Esophagus squamous epithelium (tissue), 5 donors: Measurements from ENCODE around the gene ACOT9. TPM values are rescaled to one million over a fixed set of nuclear protein-coding genes. Genes with fewer than 3 reads are reported as not detected.

Experiments
- DNase-seq: peaks from one replicate; lab custom pipeline; 2025; lab: John Stamatoyannopoulos, UW
- H3K27ac ChIP-seq, 4 donors: fragments of 200-600 bp; sonication (generic); one replicate each; pipeline ENCODE4 v1.5.1; 2016 to 2019; ENCODE audit warnings: mild to moderate bottlenecking in 1 of 4
- H3K27me3 ChIP-seq, 4 donors: fragments of 200-600 bp; sonication (generic); 1 replicate in 3 of 4; 2 replicates in 1 of 4; pipeline versions ENCODE4 v1.5.1 to v1.6.0; 2017 to 2021; ENCODE audit warnings: antibody characterized with exemption in 1 of 4
- H3K36me3 ChIP-seq, 3 donors: fragments of 200-600 bp; sonication (generic); one replicate each; pipeline ENCODE4 v1.5.1; 2016 to 2019
- H3K4me1 ChIP-seq, 3 donors: fragments of 200-600 bp; sonication (generic); one replicate each; pipeline ENCODE4 v1.5.1; 2017 to 2019
- H3K4me3 ChIP-seq, 4 donors: fragments of 200-600 bp; sonication (generic); 1 replicate in 3 of 4; 2 replicates in 1 of 4; pipeline ENCODE4 v1.5.1; 2016 to 2019; ENCODE audit warnings: mild to moderate bottlenecking in 2 of 4, moderate library complexity in 1 of 4
- H3K9me3 ChIP-seq, 3 donors: fragments of 200-600 bp; sonication (generic); one replicate each; pipeline ENCODE4 v1.5.1; 2016 to 2019
- CTCF ChIP-seq, 6 experiments: fragments of 450-650 bp in 4 of 6; fragments of 200-600 bp in 2 of 6; sonication (generic) in 2 of 6; IDR thresholded peaks; one replicate each; pipeline ENCODE4 v1.5.1; 2016 to 2019; ENCODE audit warnings: antibody characterized with exemption in 6 of 6, mild to moderate bottlenecking in 4 of 6, moderate library complexity in 4 of 6
- POLR2A ChIP-seq, 4 donors: fragments of 450-650 bp; IDR thresholded peaks; one replicate each; pipeline ENCODE4 v1.6.1; 2017; ENCODE audit warnings: antibody characterized with exemption in 4 of 4, mild to moderate bottlenecking in 4 of 4, moderate library complexity in 3 of 4
- WGBS, 2 donors: methylation state at CpG; one replicate each; pipeline ENCODE4 v1.1.5; 2018; 5-methylcytosine and 5-hydroxymethylcytosine counted together
- intact Hi-C: fragments of 100-400 bp; cut with DNase I; formaldehyde crosslinking; loops from one replicate; pipeline ENCODE4 v1.15.0; 2022
- total RNA-seq, 4 donors: library from RNA; depleted of rRNA; stranded (reverse); fragments of >200 nt; gene quantifications; one replicate each; pipeline ENCODE4 v1.1.0, GENCODE V29; 2016
- donor health status: DM: yes; HTN: yes; CAD: no.

Gene ACOT9
- total RNA-seq, 4 donors from 2014 or later, result 5.4 to 30.9 (median 14.8) TPM

- peaks cover 0 to 16% (median 0%) of the 10 kb centered on the region in 3 donors for H3K4me1 ChIP-seq
- TF ChIP-seq POLR2A (IDR thresholded peaks at IDR 0.05) (no peak), CTCF (IDR thresholded peaks at IDR 0.05) (no peak)
- peaks cover 0 to 15% (median 0%) of the 10 kb centered on the region in 3 donors for H3K36me3 ChIP-seq
- peak overlapping the region in 2 of 4 donors; percentile 3 to 13 for H3K27ac ChIP-seq
- intact Hi-C loops, result no loop called here
- H3K9me3 ChIP-seq, result no peaks in the 10 kb centered on the region
- DNase-seq, result no peak
- H3K27me3 ChIP-seq, result no peaks in the 10 kb centered on the region
- H3K4me3 ChIP-seq, result no peak overlapping the region
Observed at GRCh38 chrX:23788521-23788920, 45.4 kb upstream of the ACOT9 start.

GRCh38 chrX:23787745-23788118 lies 44.7 kb upstream of the ACOT9 start:
- intact Hi-C loops, result no loop called here
- no peak for DNase-seq
- WGBS, 2 donors, result 100% methylated on average over 1 of the region's 2 CpGs
- TF ChIP-seq POLR2A (IDR thresholded peaks at IDR 0.05) (no peak), CTCF (IDR thresholded peaks at IDR 0.05) (no peak)
- peak overlapping the region in 1 of 4 donors; percentile 13 for H3K27ac ChIP-seq
- peaks cover 0 to 15% (median 0%) of the 10 kb centered on the region in 3 donors for H3K36me3 ChIP-seq
- H3K9me3 ChIP-seq, result no peaks in the 10 kb centered on the region
- H3K4me1 ChIP-seq, result peaks cover 0 to 17% (median 0%) of the 10 kb centered on the region in 3 donors
- H3K27me3 ChIP-seq, result no peaks in the 10 kb centered on the region
- H3K4me3 ChIP-seq, result no peak overlapping the region

GRCh38 chrX:23786268-23786815 lies 43.3 kb upstream of the ACOT9 start:
- H3K4me3 ChIP-seq, result no peak overlapping the region
- H3K4me1 ChIP-seq, result peaks cover 0 to 25% (median 0%) of the 10 kb centered on the region in 3 donors
- H3K27ac ChIP-seq, result peak overlapping the region in 1 of 4 donors; percentile 97
- TF ChIP-seq CTCF (IDR thresholded peaks at IDR 0.05) (no peak), POLR2A (IDR thresholded peaks at IDR 0.05) (no peak)
- H3K9me3 ChIP-seq, result no peaks in the 10 kb centered on the region
- no peaks in the 10 kb centered on the region for H3K27me3 ChIP-seq
- WGBS, 2 donors, result 87 to 94% methylated on average over 5 to 7 of the region's 11 CpGs
- peaks cover 0 to 15% (median 0%) of the 10 kb centered on the region in 3 donors for H3K36me3 ChIP-seq
- DNase-seq, result no peak
- intact Hi-C loops, result no loop called here

- H3K4me1 ChIP-seq, result peaks cover 0 to 25% (median 0%) of the 10 kb centered on the region in 3 donors
- H3K36me3 ChIP-seq, result peaks cover 0 to 15% (median 0%) of the 10 kb centered on the region in 3 donors
- no peaks in the 10 kb centered on the region for H3K9me3 ChIP-seq
- 42 to 59% methylated on average over 2 of the region's 2 CpGs for WGBS, 2 donors
- H3K4me3 ChIP-seq, result peak overlapping the region in 3 of 4 donors; percentile 69 to 72 (median 72)
- intact Hi-C loops, result no loop called here
- no peaks in the 10 kb centered on the region for H3K27me3 ChIP-seq
- H3K27ac ChIP-seq, result peak overlapping the region in 3 of 4 donors; percentile 66 to 97 (median 97)
- TF ChIP-seq POLR2A (IDR thresholded peaks at IDR 0.05) (peak in 1 of 4 donors; percentile 28), CTCF (IDR thresholded peaks at IDR 0.05) (no peak)
- no peak for DNase-seq
Observed at GRCh38 chrX:23785580-23785979, 42.5 kb upstream of the ACOT9 start.

GRCh38 chrX:23784470-23785331 lies 41.6 kb upstream of the ACOT9 start:
- Histone ChIP-seq H3K4me3 (peak overlapping the region; percentile 63 to 72 (median 70)), H3K36me3 (peaks cover 0 to 15% (median 0%) of the 10 kb centered on the region in 3 donors), H3K27ac (peak overlapping the region; percentile 91 to 97 (median 95)), H3K27me3 (no peaks in the 10 kb centered on the region), H3K4me1 (peaks cover 0 to 25% (median 0%) of the 10 kb centered on the region in 3 donors), H3K9me3 (no peaks in the 10 kb centered on the region)
- intact Hi-C loops, result no loop called here
- DNase-seq, result no peak
- WGBS, 2 donors, result 24 to 56% methylated on average over 6 to 8 of the region's 8 CpGs
- TF ChIP-seq CTCF (IDR thresholded peaks at IDR 0.05) (no peak), POLR2A (IDR thresholded peaks at IDR 0.05) (no peak)
